CD4-positive, CD25-positive, alpha-beta regulatory T cell (primary cell): ENCODE data around the gene NABP1. TPM values are rescaled to one million over a fixed set of nuclear protein-coding genes. Genes with fewer than 3 reads are reported as not detected.

ENCODE experiments used
- ATAC-seq, 2 donors: fragments of 150-1000 bp; cut with Tn5 transposase; one replicate each; pipeline ENCODE4 v1.10.0; 2021; ENCODE audit warnings: low read depth in 2 of 2, moderate number of reproducible peaks in 2 of 2, moderate library complexity in 1 of 2
- DNase-seq, 3 donors: peaks; one replicate each; pipeline versions ENCODE4 v3.0.0 to v3.0.0-alpha.2; 2012 to 2022; ENCODE audit warnings: mixed read lengths in 1 of 3
- H3K27ac ChIP-seq: one replicate; pipeline ENCODE4 v1.7.0; 2013; ENCODE audit warnings: mild to moderate bottlenecking, low read length; ENCODE audit not compliant: insufficient read depth, poor library complexity, severe bottlenecking
- H3K27me3 ChIP-seq: one replicate; pipeline ENCODE4 v1.7.0; 2013; ENCODE audit warnings: low read length; ENCODE audit not compliant: control insufficient read depth, insufficient read depth
- H3K36me3 ChIP-seq: one replicate; pipeline ENCODE4 v1.7.0; 2013; ENCODE audit warnings: mild to moderate bottlenecking, low read length, moderate library complexity; ENCODE audit not compliant: control insufficient read depth, insufficient read depth
- H3K4me1 ChIP-seq: 2 replicates; pipeline ENCODE4 v1.7.0; 2013; ENCODE audit warnings: mild to moderate bottlenecking, low read length; ENCODE audit not compliant: insufficient read depth, control insufficient read depth, poor library complexity, severe bottlenecking
- H3K4me3 ChIP-seq: one replicate; pipeline ENCODE4 v1.7.0; 2013; ENCODE audit warnings: low read depth, mild to moderate bottlenecking, low read length, moderate library complexity
- H3K9me3 ChIP-seq, 2 experiments: 1 replicate in 1 of 2; 2 replicates in 1 of 2; pipeline ENCODE4 v1.7.0; 2013; ENCODE audit warnings: low read length in 2 of 2, mild to moderate bottlenecking in 1 of 2, moderate library complexity in 1 of 2; ENCODE audit not compliant: control insufficient read depth in 2 of 2
- H3K27ac Mint-ChIP-seq, 3 donors: one replicate each; pipeline ENCODE4 v1.8.0; 2020 to 2022; ENCODE audit warnings: mild to moderate bottlenecking in 3 of 3, mixed read lengths in 3 of 3, moderate library complexity in 2 of 3
- H3K27me3 Mint-ChIP-seq: one replicate; pipeline ENCODE4 v1.8.0; 2022; ENCODE audit warnings: mild to moderate bottlenecking, mixed read lengths
- H3K36me3 Mint-ChIP-seq: one replicate; pipeline ENCODE4 v1.8.0; 2020; ENCODE audit warnings: mixed read lengths
- H3K4me1 Mint-ChIP-seq, 4 donors: one replicate each; pipeline ENCODE4 v1.8.0; 2020 to 2022; ENCODE audit warnings: mixed read lengths in 4 of 4, mild to moderate bottlenecking in 1 of 4
- H3K4me3 Mint-ChIP-seq, 4 donors: one replicate each; pipeline ENCODE4 v1.8.0; 2020 to 2022; ENCODE audit warnings: mild to moderate bottlenecking in 4 of 4, mixed read lengths in 4 of 4, moderate library complexity in 3 of 4
- H3K9me3 Mint-ChIP-seq, 7 donors: one replicate each; pipeline ENCODE4 v1.8.0; 2020 to 2022; ENCODE audit warnings: mixed read lengths in 7 of 7, mild to moderate bottlenecking in 3 of 7, moderate library complexity in 2 of 7
- polyA plus RNA-seq, 4 donors: library from polyadenylated mRNA; unstranded; fragments of 300-500 nt; fragmentation: Illumina TruSeq; gene quantifications; one replicate each; pipeline ENCODE4 v1.2.3, GENCODE V29; 2021
- total RNA-seq: library from RNA; stranded (reverse); gene quantifications from one replicate; pipeline ENCODE4 v1.2.3, GENCODE V29; 2022

NABP1 gene
- total and polyA plus RNA-seq, 5 donors from 2014 or later = 23.2 to 170 (median 26.8) TPM

- peaks cover 30% of the 10 kb centered on the region for H3K36me3 ChIP-seq
- Mint-ChIP-seq H3K4me1 (peaks cover 10 to 24% (median 13%) of the 10 kb centered on the region in 4 donors), H3K4me3 (no peak overlapping the region), H3K27me3 (no peaks in the 10 kb centered on the region), H3K9me3 (no peaks in the 10 kb centered on the region), H3K27ac (no peak overlapping the region), H3K36me3 (peaks cover 14% of the 10 kb centered on the region)
- DNase-seq (no peak), ATAC-seq (no peak)
- no peaks in the 10 kb centered on the region for H3K27me3 ChIP-seq
- H3K9me3 ChIP-seq = no peaks in the 10 kb centered on the region
- H3K4me1 ChIP-seq = peaks cover 9% of the 10 kb centered on the region
- H3K27ac ChIP-seq = no peak overlapping the region
- H3K4me3 ChIP-seq = no peak overlapping the region
Measured at GRCh38 chr2:191696001-191696400, 18.1 kb downstream of the NABP1 start.

GRCh38 chr2:191696966-191697365 is 19.0 kb downstream of the NABP1 start:
- no peak overlapping the region for H3K4me3 Mint-ChIP-seq
- peaks cover 14% of the 10 kb centered on the region for H3K36me3 Mint-ChIP-seq
- DNase-seq (no peak), ATAC-seq (no peak)
- Histone ChIP-seq H3K4me3 (no peak overlapping the region), H3K36me3 (peaks cover 30% of the 10 kb centered on the region), H3K4me1 (no peaks in the 10 kb centered on the region), H3K9me3 (no peaks in the 10 kb centered on the region), H3K27ac (no peak overlapping the region), H3K27me3 (no peaks in the 10 kb centered on the region)
- no peaks in the 10 kb centered on the region for H3K27me3 Mint-ChIP-seq
- H3K9me3 Mint-ChIP-seq = no peaks in the 10 kb centered on the region
- H3K4me1 Mint-ChIP-seq = peaks cover 8 to 16% (median 13%) of the 10 kb centered on the region in 4 donors
- no peak overlapping the region for H3K27ac Mint-ChIP-seq

DNA sequence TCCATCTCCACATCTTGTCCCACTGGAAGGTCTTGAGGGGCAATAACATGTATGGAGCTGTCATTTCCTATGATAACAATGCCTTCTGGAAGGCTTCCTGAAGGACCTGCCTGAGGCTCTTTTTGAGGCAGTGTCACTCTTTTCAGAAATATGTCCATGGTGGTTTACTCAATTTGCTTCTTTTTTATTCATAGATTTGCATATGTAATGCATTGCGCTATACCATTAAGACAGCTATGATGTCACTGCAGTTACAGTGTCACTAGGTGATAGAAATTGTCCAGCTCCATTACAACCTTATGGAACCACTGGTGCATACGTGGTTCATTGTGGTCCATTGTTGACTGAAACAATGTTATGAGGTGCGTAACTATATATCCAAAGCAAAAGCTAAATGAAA is 19.9 kb downstream of the NABP1 start:
- H3K27ac Mint-ChIP-seq = no peak overlapping the region
- no peaks in the 10 kb centered on the region for H3K27me3 ChIP-seq
- no peaks in the 10 kb centered on the region for H3K9me3 Mint-ChIP-seq
- no peaks in the 10 kb centered on the region for H3K4me1 ChIP-seq
- H3K36me3 Mint-ChIP-seq = peaks cover 16% of the 10 kb centered on the region
- H3K4me3 ChIP-seq = no peak overlapping the region
- no peak overlapping the region for H3K4me3 Mint-ChIP-seq
- peaks cover 12 to 16% (median 14%) of the 10 kb centered on the region in 4 donors for H3K4me1 Mint-ChIP-seq
- DNase-seq = no peak
- no peak for ATAC-seq
- H3K36me3 ChIP-seq = peaks cover 30% of the 10 kb centered on the region
- no peak overlapping the region for H3K27ac ChIP-seq
- no peaks in the 10 kb centered on the region for H3K9me3 ChIP-seq
- no peaks in the 10 kb centered on the region for H3K27me3 Mint-ChIP-seq

DNA sequence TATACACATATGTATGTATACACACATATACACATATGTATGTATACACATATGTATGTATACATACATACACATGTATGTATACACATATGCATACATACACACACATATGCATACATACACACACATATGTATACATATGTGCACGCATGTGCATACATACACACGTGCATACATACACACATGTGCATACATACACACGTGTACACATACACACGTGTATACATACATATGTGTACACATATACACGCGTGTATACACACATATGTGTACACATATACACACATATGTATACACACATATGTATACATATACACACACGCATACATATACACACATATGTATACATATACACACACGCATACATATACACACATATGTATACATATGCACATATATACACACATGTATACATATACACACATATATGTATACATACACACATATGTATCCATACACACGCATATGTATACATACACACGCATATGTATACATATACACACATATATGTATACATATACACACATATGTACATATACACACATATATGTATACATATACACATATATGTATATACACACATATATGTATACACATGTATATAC is 21.5 kb downstream of the NABP1 start:
- Mint-ChIP-seq H3K4me1 (peaks cover 10 to 17% (median 15%) of the 10 kb centered on the region in 4 donors), H3K36me3 (peaks cover 27% of the 10 kb centered on the region), H3K9me3 (no peaks in the 10 kb centered on the region), H3K27me3 (no peaks in the 10 kb centered on the region), H3K27ac (no peak overlapping the region), H3K4me3 (no peak overlapping the region)
- Histone ChIP-seq H3K27me3 (no peaks in the 10 kb centered on the region), H3K4me1 (no peaks in the 10 kb centered on the region), H3K27ac (no peak overlapping the region), H3K36me3 (peaks cover 25% of the 10 kb centered on the region), H3K4me3 (no peak overlapping the region), H3K9me3 (no peaks in the 10 kb centered on the region)
- ATAC-seq (no peak), DNase-seq (no peak)

DNA sequence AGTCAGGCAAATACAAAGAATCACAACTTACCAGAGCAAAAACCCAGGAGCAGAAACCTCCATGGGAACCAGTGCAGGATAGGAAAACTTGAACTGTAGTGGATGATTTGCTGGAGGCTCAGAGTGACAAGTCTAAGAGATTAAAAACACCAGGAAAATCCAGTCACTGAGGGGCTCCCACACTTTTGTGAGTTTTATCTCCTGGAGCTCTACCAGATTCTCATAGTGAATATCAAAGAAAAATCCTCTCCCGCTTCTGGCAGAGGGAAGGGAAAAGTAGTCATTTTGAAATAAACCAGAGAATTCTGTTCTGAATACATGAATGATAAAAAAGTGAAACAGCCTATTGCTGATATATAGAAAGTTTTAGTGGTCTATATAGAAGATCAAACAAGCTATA is 23.1 kb downstream of the NABP1 start:
- ATAC-seq = no peak
- Mint-ChIP-seq H3K36me3 (peaks cover 36% of the 10 kb centered on the region), H3K4me3 (no peak overlapping the region), H3K9me3 (no peaks in the 10 kb centered on the region), H3K27me3 (no peaks in the 10 kb centered on the region), H3K4me1 (peaks cover 8 to 17% (median 15%) of the 10 kb centered on the region in 4 donors), H3K27ac (no peak overlapping the region)
- H3K27me3 ChIP-seq = no peaks in the 10 kb centered on the region
- H3K9me3 ChIP-seq = no peaks in the 10 kb centered on the region
- no peaks in the 10 kb centered on the region for H3K4me1 ChIP-seq
- no peak overlapping the region for H3K27ac ChIP-seq
- DNase-seq = no peak
- peaks cover 16% of the 10 kb centered on the region for H3K36me3 ChIP-seq
- no peak overlapping the region for H3K4me3 ChIP-seq

DNA sequence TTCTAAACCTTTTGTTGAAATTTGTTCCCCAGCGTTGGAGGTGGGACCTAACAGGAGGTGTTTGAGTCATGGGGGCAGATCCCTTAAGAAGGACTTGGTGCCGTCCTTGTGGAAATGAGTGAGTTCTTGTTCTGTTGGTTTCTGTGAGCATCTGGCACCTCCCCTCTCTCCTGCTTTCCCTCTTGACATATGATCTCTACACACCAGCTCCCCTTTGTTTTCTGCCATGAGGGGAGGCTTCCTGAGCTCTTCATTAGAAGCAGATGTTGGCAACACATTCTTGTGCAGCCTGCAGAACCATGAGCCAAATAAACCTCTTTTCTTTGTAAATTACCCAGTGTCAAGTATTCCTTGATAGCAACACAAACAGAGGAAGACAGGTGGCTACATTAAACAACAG is 23.8 kb downstream of the NABP1 start:
- no peak overlapping the region for H3K4me3 Mint-ChIP-seq
- no peaks in the 10 kb centered on the region for H3K9me3 Mint-ChIP-seq
- Histone ChIP-seq H3K27me3 (no peaks in the 10 kb centered on the region), H3K9me3 (no peaks in the 10 kb centered on the region), H3K36me3 (peaks cover 15% of the 10 kb centered on the region), H3K4me1 (no peaks in the 10 kb centered on the region), H3K4me3 (no peak overlapping the region), H3K27ac (no peak overlapping the region)
- H3K27ac Mint-ChIP-seq = peak overlapping the region in 1 of 3 donors; percentile 54
- peaks cover 8 to 19% (median 15%) of the 10 kb centered on the region in 4 donors for H3K4me1 Mint-ChIP-seq
- DNase-seq (no peak), ATAC-seq (no peak)
- H3K36me3 Mint-ChIP-seq = peaks cover 42% of the 10 kb centered on the region
- no peaks in the 10 kb centered on the region for H3K27me3 Mint-ChIP-seq

DNA sequence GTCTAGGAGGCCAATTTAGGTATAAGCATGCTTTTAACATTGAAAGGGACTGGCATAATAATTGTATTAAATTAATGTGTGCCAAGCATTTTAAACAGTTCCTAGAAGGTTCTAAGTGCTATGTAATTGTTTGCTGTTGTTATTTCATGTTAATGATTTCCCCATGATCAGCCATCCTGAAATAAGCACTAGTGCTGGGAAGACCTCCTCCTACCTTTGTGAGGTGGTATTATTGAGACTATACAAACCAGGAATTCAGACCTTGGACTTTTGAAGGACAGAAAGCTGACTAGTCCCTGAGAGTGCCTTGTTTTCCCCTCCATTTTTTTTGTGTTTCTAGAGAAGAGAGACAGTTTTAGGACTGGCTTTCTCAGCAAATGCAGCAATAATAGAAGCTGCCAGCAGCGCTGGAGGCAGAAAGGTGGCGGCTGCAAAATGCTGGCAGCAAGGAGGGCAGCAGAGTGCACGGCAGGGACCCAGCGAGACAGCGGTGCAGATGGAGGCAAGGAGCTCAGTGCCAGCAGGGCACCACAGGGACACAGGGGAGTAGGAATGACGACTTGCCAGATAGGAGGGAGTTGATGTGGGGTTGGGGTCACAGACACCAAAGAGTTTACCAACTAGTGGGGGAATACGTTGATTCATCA is 25.3 kb downstream of the NABP1 start:
- Mint-ChIP-seq H3K27ac (peak overlapping the region in 2 of 3 donors; percentile 54 to 86), H3K4me1 (peaks cover 4 to 19% (median 15%) of the 10 kb centered on the region in 4 donors), H3K36me3 (peaks cover 37% of the 10 kb centered on the region), H3K9me3 (no peaks in the 10 kb centered on the region), H3K4me3 (no peak overlapping the region), H3K27me3 (no peaks in the 10 kb centered on the region)
- no peaks in the 10 kb centered on the region for H3K27me3 ChIP-seq
- ATAC-seq (no peak), DNase-seq (no peak)
- H3K36me3 ChIP-seq = peaks cover 15% of the 10 kb centered on the region
- H3K4me1 ChIP-seq = no peaks in the 10 kb centered on the region
- no peak overlapping the region for H3K4me3 ChIP-seq
- no peaks in the 10 kb centered on the region for H3K9me3 ChIP-seq
- no peak overlapping the region for H3K27ac ChIP-seq

- peaks cover 15% of the 10 kb centered on the region for H3K36me3 ChIP-seq
- Mint-ChIP-seq H3K9me3 (peaks cover 0 to 3% (median 0%) of the 10 kb centered on the region in 7 donors), H3K4me3 (no peak overlapping the region), H3K4me1 (peaks cover 4 to 20% (median 14%) of the 10 kb centered on the region in 4 donors), H3K27me3 (no peaks in the 10 kb centered on the region), H3K27ac (no peak overlapping the region), H3K36me3 (peaks cover 51% of the 10 kb centered on the region)
- ATAC-seq = no peak
- H3K9me3 ChIP-seq = no peaks in the 10 kb centered on the region
- H3K4me3 ChIP-seq = no peak overlapping the region
- H3K27ac ChIP-seq = no peak overlapping the region
- no peaks in the 10 kb centered on the region for H3K4me1 ChIP-seq
- no peak for DNase-seq
- H3K27me3 ChIP-seq = no peaks in the 10 kb centered on the region
Measured at GRCh38 chr2:191705084-191705483, 27.1 kb downstream of the NABP1 start.
